Thyroid gland (tissue), 4 donors: Measurements from ENCODE around the gene DGKH. TPM values are rescaled to one million over a fixed set of nuclear protein-coding genes. Genes with fewer than 3 reads are reported as not detected.

Experiments used
- DNase-seq, 2 donors: peaks; one replicate each; pipeline ENCODE4 v3.0.0-alpha.2; 2019
- H3K27ac ChIP-seq, 3 donors: fragments of 200-600 bp; sonication (generic); 1 replicate in 2 of 3; 2 replicates in 1 of 3; pipeline ENCODE4 v1.5.1; 2016 to 2019; ENCODE audit warnings: mild to moderate bottlenecking in 1 of 3, moderate library complexity in 1 of 3
- H3K27me3 ChIP-seq: fragments of 200-600 bp; sonication (generic); one replicate; pipeline ENCODE4 v1.5.1; 2019
- H3K36me3 ChIP-seq, 2 donors: fragments of 200-600 bp; sonication (generic); one replicate each; pipeline ENCODE4 v1.5.1; 2016 to 2019
- H3K4me1 ChIP-seq, 2 donors: fragments of 200-600 bp; sonication (generic); one replicate each; pipeline ENCODE4 v1.5.1; 2017 to 2019
- H3K4me3 ChIP-seq, 3 donors: fragments of 200-600 bp; sonication (generic); replicated peaks in 1 of 3; 1 replicate in 2 of 3; 2 replicates in 1 of 3; pipeline ENCODE4 v1.5.1; 2016; ENCODE audit warnings: mild to moderate bottlenecking in 1 of 3
- H3K9me3 ChIP-seq: fragments of 200-600 bp; sonication (generic); one replicate; pipeline ENCODE4 v1.5.1; 2017
- CTCF ChIP-seq, 6 experiments: fragments of 200-600 bp in 3 of 6; fragments of 450-650 bp in 3 of 6; sonication (generic) in 3 of 6; IDR thresholded peaks; one replicate each; pipeline ENCODE4 v1.5.1; 2016 to 2019; ENCODE audit warnings: antibody characterized with exemption in 6 of 6, mild to moderate bottlenecking in 2 of 6, inconsistent platforms in 1 of 6, moderate library complexity in 1 of 6
- POLR2A ChIP-seq, 2 donors: fragments of 450-650 bp; IDR thresholded peaks; one replicate each; pipeline ENCODE4 v1.6.1; 2017; ENCODE audit warnings: antibody characterized with exemption in 2 of 2, mild to moderate bottlenecking in 2 of 2, moderate library complexity in 1 of 2
- WGBS, 2 donors: methylation state at CpG; one replicate each; pipeline ENCODE4 v1.1.5; 2017; 5-methylcytosine and 5-hydroxymethylcytosine counted together
- intact Hi-C: fragments of 100-400 bp; cut with DNase I; formaldehyde crosslinking; loops from one replicate; pipeline ENCODE4 v1.15.1; 2023
- total RNA-seq, 4 donors: library from RNA; depleted of rRNA; stranded (reverse); fragments of >200 nt; gene quantifications; one replicate each; pipeline ENCODE4 v1.2.3, GENCODE V29; 2016

DGKH gene
- total RNA-seq, 4 donors from 2014 or later: 7.9 to 15.9 (median 12.4) TPM

- peaks cover 0 to 4% of the 10 kb centered on the region in 2 donors for H3K4me1 ChIP-seq
- no peaks in the 10 kb centered on the region for H3K27me3 ChIP-seq
- no peak for DNase-seq
- peak overlapping the region in 2 of 3 donors; percentile 56 to 90 for H3K4me3 ChIP-seq
- no peaks in the 10 kb centered on the region for H3K36me3 ChIP-seq
- peak overlapping the region; percentile 10 to 99 (median 34) for H3K27ac ChIP-seq
- TF ChIP-seq CTCF (IDR thresholded peaks at IDR 0.05) (no peak), POLR2A (IDR thresholded peaks at IDR 0.05) (no peak)
- H3K9me3 ChIP-seq: no peaks in the 10 kb centered on the region
- no CpG with 5 or more reads among the region's 49 CpGs for WGBS, 2 donors
- intact Hi-C loops: no loop called here
Measured at GRCh38 chr13:42040730-42041010, 7.8 kb upstream of the DGKH start.

GRCh38 chr13:42041011-42041683 lies 7.3 kb upstream of the DGKH start:
- Histone ChIP-seq H3K27ac (peak overlapping the region; percentile 10 to 99 (median 34)), H3K9me3 (no peaks in the 10 kb centered on the region), H3K4me3 (peak overlapping the region; percentile 27 to 90 (median 56)), H3K36me3 (no peaks in the 10 kb centered on the region), H3K27me3 (no peaks in the 10 kb centered on the region), H3K4me1 (peaks cover 0 to 4% of the 10 kb centered on the region in 2 donors)
- WGBS, 2 donors: 0 to 1% methylated on average over 37 to 46 of the region's 58 CpGs
- TF ChIP-seq POLR2A (IDR thresholded peaks at IDR 0.05) (peak in 1 of 2 donors; percentile 22), CTCF (IDR thresholded peaks at IDR 0.05) (no peak)
- intact Hi-C loops: no loop called here
- DNase-seq: peak; percentile 65 to 68

GRCh38 chr13:42041684-42042035 lies 6.8 kb upstream of the DGKH start:
- WGBS, 2 donors: 2 to 5% methylated on average over 16 of the region's 16 CpGs
- H3K9me3 ChIP-seq: no peaks in the 10 kb centered on the region
- no peaks in the 10 kb centered on the region for H3K27me3 ChIP-seq
- H3K36me3 ChIP-seq: no peaks in the 10 kb centered on the region
- intact Hi-C loops: no loop called here
- DNase-seq: peak; percentile 70 to 77
- TF ChIP-seq POLR2A (IDR thresholded peaks at IDR 0.05): no peak
- TF ChIP-seq CTCF (IDR thresholded peaks at IDR 0.05): peak in 3 of 6 experiments; percentile 39 to 55 (median 54)
- peaks cover 0 to 4% of the 10 kb centered on the region in 2 donors for H3K4me1 ChIP-seq
- peak overlapping the region; percentile 27 to 90 (median 56) for H3K4me3 ChIP-seq
- H3K27ac ChIP-seq: peak overlapping the region; percentile 10 to 99 (median 34)

- Histone ChIP-seq H3K4me1 (peaks cover 0 to 4% of the 10 kb centered on the region in 2 donors), H3K9me3 (no peaks in the 10 kb centered on the region), H3K36me3 (no peaks in the 10 kb centered on the region), H3K27ac (no peak overlapping the region), H3K4me3 (no peak overlapping the region), H3K27me3 (no peaks in the 10 kb centered on the region)
- TF ChIP-seq POLR2A (IDR thresholded peaks at IDR 0.05) (no peak), CTCF (IDR thresholded peaks at IDR 0.05) (no peak)
- intact Hi-C loops: no loop called here
- WGBS, 2 donors: 96 to 99% methylated on average over 5 of the region's 5 CpGs
- no peak for DNase-seq
Measured at GRCh38 chr13:42043676-42044075, 4.8 kb upstream of the DGKH start.

- WGBS, 2 donors: 96 to 97% methylated on average over 4 of the region's 4 CpGs
- no peaks in the 10 kb centered on the region for H3K36me3 ChIP-seq
- H3K4me3 ChIP-seq: no peak overlapping the region
- no peak for TF ChIP-seq CTCF (IDR thresholded peaks at IDR 0.05)
- DNase-seq: no peak
- no peaks in the 10 kb centered on the region for H3K9me3 ChIP-seq
- peaks cover 4 to 5% of the 10 kb centered on the region in 2 donors for H3K4me1 ChIP-seq
- no peaks in the 10 kb centered on the region for H3K27me3 ChIP-seq
- H3K27ac ChIP-seq: no peak overlapping the region
- intact Hi-C loops: no loop called here
Measured at GRCh38 chr13:42046448-42046847, 2.0 kb upstream of the DGKH start.
